ENCODE results near the gene RHBDL2. TPM values are rescaled to one million over a fixed set of nuclear protein-coding genes. Genes with fewer than 3 reads are reported as not detected.

The RHBDL2 gene
- total RNA-seq, 1 donor from 2014 or later: not detected

- Mint-ChIP-seq H3K27ac (ENCODE audit: unreplicated experiment) (no peak overlapping the region), H3K4me3 (ENCODE audit: unreplicated experiment) (no peak overlapping the region), H3K27me3 (ENCODE audit: low read depth) (no peaks in the 10 kb centered on the region), H3K36me3 (ENCODE audit: low read depth) (peaks cover 3% of the 10 kb centered on the region), H3K4me1 (ENCODE audit: low read depth) (peaks cover 12% of the 10 kb centered on the region), H3K9me3 (ENCODE audit: low read depth) (no peaks in the 10 kb centered on the region)
- no peak for TF ChIP-seq CTCF (IDR thresholded peaks at IDR 0.05)
- DNase-seq (ENCODE audit: low spot score): no peak
Measured at GRCh38 chr1:38926091-38926490, 15.5 kb downstream of the RHBDL2 start.

- Mint-ChIP-seq H3K27ac (ENCODE audit: unreplicated experiment) (no peak overlapping the region), H3K27me3 (ENCODE audit: low read depth) (no peaks in the 10 kb centered on the region), H3K4me3 (ENCODE audit: unreplicated experiment) (no peak overlapping the region), H3K36me3 (ENCODE audit: low read depth) (peaks cover 3% of the 10 kb centered on the region), H3K4me1 (ENCODE audit: low read depth) (peaks cover 5% of the 10 kb centered on the region), H3K9me3 (ENCODE audit: low read depth) (no peaks in the 10 kb centered on the region)
- DNase-seq (ENCODE audit: low spot score): no peak
- no peak for TF ChIP-seq CTCF (IDR thresholded peaks at IDR 0.05)
Measured at GRCh38 chr1:38925391-38925790, 16.2 kb downstream of the RHBDL2 start.

GRCh38 chr1:38923607-38924006, 18.0 kb downstream of the RHBDL2 start:
- Mint-ChIP-seq H3K4me1 (ENCODE audit: low read depth) (no peaks in the 10 kb centered on the region), H3K36me3 (ENCODE audit: low read depth) (peaks cover 8% of the 10 kb centered on the region), H3K27me3 (ENCODE audit: low read depth) (no peaks in the 10 kb centered on the region), H3K4me3 (ENCODE audit: unreplicated experiment) (no peak overlapping the region), H3K9me3 (ENCODE audit: low read depth) (no peaks in the 10 kb centered on the region), H3K27ac (ENCODE audit: unreplicated experiment) (no peak overlapping the region)
- no peak for DNase-seq (ENCODE audit: low spot score)
- no peak for TF ChIP-seq CTCF (IDR thresholded peaks at IDR 0.05)

- H3K9me3 Mint-ChIP-seq (ENCODE audit: low read depth): no peaks in the 10 kb centered on the region
- TF ChIP-seq CTCF (IDR thresholded peaks at IDR 0.05): no peak
- no peak for DNase-seq (ENCODE audit: low spot score)
- H3K4me1 Mint-ChIP-seq (ENCODE audit: low read depth): no peaks in the 10 kb centered on the region
- H3K27me3 Mint-ChIP-seq (ENCODE audit: low read depth): no peaks in the 10 kb centered on the region
- peaks cover 16% of the 10 kb centered on the region for H3K36me3 Mint-ChIP-seq (ENCODE audit: low read depth)
- peak overlapping the region; percentile 54 for H3K27ac Mint-ChIP-seq (ENCODE audit: unreplicated experiment)
- no peak overlapping the region for H3K4me3 Mint-ChIP-seq (ENCODE audit: unreplicated experiment)
Measured at GRCh38 chr1:38919130-38919529, 22.5 kb downstream of the RHBDL2 start.

- no peaks in the 10 kb centered on the region for H3K9me3 Mint-ChIP-seq (ENCODE audit: low read depth)
- TF ChIP-seq CTCF (IDR thresholded peaks at IDR 0.05): no peak
- no peak overlapping the region for H3K27ac Mint-ChIP-seq (ENCODE audit: unreplicated experiment)
- no peaks in the 10 kb centered on the region for H3K27me3 Mint-ChIP-seq (ENCODE audit: low read depth)
- no peak overlapping the region for H3K4me3 Mint-ChIP-seq (ENCODE audit: unreplicated experiment)
- H3K36me3 Mint-ChIP-seq (ENCODE audit: low read depth): peaks cover 16% of the 10 kb centered on the region
- H3K4me1 Mint-ChIP-seq (ENCODE audit: low read depth): no peaks in the 10 kb centered on the region
- no peak for DNase-seq (ENCODE audit: low spot score)
Measured at GRCh38 chr1:38918568-38918967, 23.1 kb downstream of the RHBDL2 start.

All from chondrocyte (in vitro differentiated cells).